ENCODE results near the gene ACSBG1.
A peak's percentile ranks its signal among the peaks of the same experiment; 100 is the strongest.

ACSBG1 gene

DNA sequence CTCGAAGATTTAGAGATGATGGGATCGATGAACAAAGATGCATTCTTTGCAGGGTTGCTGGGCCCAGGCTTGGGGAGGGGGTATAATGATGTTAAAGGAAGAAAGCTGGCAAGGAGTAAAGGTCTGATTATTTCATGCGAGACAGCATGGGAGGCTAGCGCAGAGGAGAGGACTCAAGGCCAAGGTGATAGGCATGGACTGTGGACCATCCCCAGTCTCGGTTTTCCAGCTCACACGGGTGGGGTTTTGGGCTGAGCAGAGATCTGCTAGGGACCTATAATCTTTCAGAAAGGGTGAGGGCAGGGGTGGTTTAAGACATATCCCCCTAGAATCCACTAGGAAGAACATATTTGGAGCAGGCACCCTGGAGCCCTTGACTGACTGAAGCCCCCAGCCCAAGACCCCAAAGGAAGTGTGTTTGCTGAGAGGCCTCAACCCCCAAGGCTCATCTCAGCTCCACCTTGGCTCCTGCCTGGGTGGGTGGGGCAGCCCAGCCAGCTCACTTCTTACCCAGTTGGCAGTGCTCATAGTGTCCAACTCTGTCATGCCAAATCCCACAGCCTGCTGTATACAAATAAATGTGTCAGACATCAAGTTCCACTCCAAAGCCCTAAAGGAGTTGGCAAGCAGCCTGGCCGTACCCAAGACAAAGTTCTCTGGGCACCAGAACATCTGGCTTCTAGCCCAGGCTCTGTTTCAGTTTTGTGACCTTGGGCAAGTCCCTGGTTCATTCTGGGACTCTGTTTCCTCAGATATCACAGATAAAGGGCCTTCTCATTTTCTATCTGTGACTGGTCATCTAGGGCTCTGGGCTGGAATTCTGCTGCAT, 17.9 kb downstream of the ACSBG1 start:
- no peak for DNase-seq

DNA sequence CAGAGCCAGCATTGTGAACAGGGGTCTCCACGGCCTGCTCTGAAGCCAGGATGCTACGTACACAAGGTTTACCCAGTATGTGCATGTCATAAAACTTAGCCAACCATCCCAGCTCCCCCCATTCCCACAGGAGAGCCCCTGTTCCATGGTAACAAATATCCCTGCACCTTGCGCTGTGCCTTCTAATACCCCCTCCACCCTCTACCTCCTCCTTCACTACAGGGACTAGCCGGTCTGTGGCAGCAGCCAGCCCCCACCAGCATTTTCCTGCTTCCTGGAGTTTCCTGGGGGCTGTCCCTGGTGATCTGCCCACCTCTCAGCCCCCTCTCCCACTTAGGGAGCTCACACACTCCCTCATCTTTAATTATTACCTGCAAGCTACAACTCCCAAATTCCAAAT, 20.4 kb downstream of the ACSBG1 start:
- no peak for DNase-seq

DNA sequence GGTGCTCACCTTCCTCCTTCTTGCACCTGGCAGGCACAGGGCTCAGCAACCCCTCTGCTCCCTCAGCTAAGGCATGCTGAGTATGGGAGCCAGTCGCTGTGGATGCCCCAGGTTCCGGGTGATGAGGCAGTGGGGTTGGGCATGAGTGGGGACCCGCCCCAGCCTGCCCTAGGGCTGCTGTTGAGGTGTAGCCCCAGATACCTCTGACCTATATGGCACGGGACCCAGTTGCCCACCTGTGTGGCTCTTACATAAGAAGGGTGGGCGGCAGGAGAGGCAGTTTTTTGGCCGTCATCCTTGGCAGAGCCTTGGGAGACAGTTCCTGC, 21.0 kb downstream of the ACSBG1 start:
- DNase-seq, result no peak

DNA sequence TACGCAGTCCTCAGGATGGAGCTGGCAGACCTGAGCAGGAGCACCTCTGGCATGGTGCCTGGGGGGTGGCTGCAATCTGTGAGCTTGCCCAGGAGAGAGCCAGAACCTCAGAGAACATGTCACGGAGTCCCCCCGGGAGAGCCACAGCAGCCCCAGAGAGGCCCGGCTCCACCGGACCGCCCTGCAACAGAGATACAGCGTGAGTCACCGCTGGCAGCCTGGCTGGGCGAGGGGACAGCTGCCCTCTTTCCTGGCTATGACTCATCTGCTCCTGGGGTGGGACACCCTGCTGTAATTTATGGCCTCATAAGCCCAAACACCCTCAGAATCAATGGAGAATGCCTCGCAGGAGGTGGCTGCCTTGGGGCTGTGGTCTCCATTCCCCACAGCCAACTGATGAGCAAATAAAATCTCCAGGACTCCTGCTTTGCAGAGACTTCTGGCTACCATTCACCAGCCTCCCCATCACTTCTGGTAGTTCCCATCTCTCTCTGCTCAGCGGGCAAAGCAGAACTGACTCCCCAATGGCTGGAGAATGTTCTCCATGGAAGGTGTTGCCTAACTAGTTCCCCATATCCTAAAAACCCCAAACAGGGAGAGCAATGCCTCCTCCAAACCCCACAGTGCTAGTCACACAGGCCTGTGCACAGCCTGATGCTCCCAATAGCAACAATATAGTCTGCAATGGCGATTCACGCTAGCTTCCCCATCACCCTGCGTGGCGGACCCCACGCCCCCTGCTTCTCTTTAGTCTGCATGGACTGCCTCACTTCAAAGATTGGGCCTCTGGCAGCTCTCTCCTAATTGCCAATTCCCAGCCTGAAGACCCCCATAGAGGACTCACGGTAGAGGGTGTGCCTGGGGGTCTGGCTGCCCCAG, 21.6 kb downstream of the ACSBG1 start:
- peak; percentile 86 for DNase-seq

DNA sequence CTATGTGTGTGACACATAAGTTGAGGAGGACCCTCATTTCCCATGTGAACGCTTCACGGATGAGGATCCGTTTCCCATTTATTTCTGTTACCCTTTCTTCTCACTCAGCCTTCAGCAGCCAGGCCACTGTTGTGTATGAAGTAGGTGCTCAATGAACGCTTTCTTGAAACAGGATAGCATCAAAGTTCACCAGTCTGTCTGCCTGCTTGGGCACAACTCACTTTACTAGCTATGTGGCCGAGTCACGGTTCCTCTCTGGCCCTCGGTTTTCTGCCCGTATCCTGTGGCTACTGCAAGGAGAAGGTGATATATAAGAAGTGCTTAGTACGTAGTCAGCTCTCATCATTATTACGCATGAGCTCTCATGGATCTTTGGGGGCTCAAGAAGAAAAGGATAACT, 22.4 kb downstream of the ACSBG1 start:
- DNase-seq, result no peak

DNA sequence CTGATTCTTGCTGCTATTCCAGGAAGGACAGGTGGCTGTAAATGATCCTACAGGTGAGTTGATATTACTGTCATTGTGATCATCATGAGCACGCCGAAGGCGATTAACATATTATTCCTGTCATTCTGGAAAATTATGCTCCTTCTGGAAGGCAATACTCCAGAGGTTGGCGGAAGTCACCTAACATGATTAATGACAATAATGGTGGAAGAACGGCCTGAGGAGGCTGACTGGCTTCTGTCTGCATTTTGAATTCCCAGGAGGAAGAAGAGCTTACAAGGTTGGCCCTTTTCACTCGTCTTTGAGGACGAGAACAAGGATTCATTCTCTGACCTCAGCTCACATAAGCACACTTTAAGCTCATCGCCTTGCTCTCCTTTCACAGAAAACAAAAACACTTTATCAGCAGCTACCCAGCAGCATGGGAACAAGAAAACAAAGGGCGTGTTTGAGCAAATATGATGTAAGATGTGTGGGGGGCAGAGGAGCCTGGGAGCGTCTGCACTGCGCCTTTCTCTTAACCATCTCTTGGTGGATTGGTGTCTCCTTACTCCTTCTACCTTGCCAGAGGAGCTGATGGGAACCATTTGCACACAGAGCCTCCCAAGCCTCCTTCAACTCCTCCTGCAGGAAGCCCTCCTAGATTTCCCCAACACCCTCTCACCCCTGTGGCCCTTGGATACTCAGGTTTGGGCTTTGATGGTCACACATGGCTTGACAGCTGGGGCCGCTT, 23.0 kb downstream of the ACSBG1 start:
- no peak for DNase-seq

DNA sequence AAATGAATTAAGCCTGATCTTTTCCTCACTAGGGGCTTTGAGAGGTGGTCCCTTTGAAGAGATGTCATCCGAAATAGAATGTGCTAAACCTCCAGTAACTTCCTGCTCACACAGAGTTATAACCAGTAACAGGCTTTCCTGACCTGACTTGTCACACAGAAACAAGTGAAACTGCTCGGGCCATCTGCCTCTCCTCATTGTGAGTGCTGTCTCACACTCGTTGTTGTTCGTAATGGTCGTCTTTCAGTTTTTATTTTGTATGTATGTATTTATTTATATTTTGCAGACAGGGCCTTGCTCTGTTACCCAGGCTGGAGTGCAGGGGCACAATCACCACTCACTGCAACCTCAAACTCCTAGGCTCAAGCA, 24.0 kb downstream of the ACSBG1 start:
- DNase-seq, result no peak

DNA sequence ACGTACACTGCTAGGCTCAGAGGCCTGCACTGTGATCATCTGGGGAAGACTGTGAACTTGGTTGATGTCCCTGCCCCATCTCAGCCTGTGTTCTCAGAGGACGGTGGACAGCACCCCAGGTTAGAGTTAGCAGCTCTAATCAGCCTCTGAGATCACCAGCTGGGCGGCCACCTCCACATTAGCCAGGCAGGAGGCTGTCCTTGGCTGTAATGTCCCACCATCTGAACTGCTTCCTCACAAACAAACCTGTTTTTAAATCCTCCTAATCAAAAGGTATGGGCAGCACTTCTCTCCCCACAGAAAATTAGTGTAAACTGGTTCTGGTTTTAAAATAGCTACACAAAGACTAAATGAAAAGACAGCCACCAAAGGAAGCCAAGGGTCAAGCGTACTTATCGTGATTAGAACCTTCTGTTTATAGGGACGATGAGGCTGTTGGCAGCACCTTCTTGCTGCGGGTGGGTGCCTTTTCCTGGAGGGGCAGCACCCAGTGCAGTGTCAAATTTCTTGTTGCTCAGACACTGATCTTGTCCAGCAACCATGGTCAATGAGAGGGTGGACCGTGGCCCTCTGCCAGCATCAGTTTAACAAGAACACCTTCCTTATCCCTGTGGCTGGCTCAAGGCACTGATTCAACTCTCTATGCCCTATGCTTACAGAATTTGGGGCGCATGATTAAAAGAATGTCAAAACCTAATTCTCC, 24.6 kb downstream of the ACSBG1 start:
- DNase-seq, result peak; percentile 79

DNA sequence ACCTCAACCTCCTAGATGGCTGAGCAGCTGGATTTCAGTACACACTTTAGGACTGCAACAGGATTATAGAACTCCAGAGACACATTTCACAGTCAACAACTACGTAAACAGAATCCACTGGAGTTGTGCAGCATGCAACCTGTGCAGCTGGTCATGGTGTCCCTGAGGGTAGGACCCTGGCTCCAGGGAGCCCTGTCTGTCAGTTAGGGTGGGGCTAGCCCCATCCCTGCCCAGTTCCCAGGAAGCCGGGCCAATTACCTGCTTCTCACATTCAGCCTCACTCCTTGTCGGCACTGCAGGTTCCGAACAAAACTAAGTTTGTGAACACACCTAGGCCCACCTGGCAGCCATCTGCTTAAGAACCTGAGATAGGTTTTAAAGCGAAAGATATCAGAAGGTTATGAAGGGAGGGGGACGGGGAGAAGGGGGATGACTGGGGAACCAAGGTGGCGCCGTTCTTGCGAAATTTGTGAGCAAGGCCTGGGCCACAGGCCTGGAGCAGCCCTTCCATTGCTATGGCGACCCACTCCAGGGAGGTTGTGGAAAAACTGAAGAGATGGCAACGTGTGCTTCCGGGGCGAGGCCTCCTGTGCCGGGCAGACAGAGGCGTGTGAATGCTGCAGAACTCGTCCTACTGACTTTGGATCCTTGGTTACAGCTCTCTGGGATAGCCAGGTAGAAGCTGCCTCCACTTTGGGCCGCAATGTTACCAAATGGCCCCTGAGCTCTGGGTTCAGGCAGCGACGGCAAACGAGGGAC, 25.3 kb downstream of the ACSBG1 start:
- DNase-seq, result no peak

DNA sequence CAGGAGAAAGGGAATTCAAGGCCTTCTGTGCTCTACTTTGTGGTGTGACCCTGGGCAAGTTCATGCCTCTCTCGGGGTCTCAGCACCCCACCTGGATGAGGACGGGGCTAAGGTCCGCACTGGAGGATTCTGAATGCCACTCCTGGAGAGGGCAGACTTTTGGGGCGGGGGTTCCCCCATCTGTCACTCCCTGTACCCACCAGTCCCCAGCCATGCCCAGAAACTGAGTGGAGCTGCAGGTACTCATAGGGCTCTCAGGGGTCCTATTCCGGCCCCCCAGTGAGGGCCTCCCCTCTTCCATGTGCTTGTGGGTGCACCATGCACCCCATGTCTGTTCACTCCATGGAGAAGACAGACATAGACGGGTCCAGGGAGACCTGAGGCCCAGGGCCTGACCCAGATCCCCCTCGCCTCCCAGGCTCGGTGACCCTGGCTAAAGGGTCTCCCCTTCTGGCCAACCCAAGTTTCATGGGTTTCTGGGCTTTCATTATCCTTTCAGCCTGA, 26.0 kb downstream of the ACSBG1 start:
- DNase-seq, result no peak

DNA sequence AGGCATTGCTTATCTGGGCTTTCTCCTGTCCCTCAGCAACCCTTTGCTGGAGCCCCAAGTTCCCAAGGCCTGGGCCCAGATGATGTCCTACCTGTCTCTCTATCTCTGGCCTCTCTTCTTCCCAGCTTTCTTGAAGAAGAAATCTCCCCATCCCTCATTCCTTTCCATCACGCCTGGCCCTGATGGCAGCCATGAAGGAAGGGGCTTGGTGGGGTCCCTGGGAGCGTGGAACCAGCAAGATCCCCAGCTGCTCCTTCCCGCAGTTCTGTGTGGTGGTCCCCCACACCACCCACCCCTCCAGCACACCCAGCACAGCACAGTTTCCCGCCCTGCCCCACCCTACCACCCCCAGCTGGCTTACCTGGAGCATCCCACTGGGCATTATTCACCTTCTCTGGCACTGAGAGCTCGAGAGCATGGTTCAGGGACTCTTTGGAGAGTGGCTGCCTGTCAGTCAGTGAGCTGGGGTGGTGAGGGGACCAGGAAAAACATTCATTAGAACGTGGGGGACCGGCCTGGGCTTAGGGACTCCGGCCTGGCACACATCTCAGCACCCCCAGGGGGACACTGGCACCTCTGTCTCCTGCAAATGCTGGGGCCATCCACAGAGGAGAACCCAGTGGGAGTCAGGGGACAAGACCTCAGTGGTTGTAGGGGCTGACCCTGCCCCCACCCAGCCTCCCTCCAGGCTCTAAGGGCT, 26.6 kb downstream of the ACSBG1 start:
- no peak for DNase-seq

DNA sequence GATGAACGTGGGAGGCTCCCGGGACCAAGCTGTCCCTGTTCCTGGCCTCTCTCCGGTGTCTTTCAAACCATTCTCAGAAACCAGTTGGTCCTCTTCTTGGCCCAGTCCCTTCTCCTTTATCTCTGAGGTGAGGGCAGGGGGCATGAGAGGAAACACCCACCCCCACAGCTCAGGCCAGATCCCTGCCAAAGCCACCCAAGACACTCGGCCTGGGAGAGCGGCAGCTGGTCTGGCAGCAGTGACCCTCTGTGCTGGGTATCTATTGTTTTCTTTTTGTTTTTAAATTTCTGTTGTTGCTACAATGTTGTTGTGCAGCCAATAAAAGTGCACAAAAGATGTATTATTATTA, 27.3 kb downstream of the ACSBG1 start:
- no peak for DNase-seq

DNA sequence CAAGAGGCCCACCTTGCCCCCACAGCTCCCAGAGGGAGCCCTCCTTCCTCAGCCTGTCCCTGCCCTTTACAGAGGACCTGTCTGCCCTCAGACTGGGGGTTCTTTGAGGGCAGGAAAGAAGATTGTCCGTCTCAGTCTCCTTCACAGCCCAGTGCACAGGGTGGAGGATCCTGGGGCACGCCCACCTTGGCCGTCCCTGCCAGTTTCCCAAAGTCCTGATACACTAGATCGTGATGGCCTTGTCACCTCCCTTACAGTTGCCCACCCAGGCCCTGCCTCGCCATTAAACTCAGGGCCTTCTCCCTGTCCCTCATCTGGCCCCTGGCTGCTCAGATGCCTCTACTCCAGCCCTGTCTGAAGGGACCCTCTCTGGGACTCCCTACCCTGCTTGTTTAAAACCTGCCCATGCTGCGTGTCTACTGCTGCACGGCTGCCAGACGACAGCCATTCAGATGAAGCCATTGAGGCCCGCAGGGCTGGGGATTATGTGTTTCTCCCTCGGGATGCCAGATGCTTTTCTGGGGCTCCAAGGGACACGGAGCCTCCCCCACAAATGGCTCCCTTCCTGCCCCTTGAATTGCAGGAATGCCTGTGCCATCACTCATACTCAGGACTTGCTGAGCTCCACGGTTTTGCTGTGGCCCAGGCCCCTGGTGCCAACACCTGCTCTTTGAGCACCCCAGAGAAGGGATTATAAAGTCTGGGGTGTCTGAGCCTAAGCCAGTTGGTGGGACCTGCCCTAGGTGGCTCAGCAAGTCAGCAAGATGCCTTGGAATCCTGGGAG, 27.8 kb downstream of the ACSBG1 start:
- DNase-seq, result no peak

DNA sequence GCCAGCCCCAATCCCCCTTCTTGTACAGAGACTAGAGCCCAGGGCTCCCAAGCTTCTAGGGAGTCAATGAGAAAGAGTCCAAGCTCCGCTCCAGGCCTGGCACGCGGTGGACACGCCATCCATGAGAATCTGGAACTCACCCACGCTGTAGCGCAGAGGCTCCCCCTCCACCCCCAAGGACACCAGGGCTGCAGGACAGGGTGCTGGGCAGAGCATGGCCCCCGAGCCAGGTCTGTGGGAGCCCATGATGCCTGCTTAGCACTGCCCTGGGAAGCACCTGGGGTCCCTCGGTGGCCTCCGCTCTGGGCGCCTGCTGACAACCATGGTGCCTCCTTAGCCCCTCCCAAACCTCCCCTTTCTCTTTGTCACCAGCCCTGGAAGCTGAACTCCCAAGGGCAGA, 28.5 kb downstream of the ACSBG1 start:
- no peak for DNase-seq

DNA sequence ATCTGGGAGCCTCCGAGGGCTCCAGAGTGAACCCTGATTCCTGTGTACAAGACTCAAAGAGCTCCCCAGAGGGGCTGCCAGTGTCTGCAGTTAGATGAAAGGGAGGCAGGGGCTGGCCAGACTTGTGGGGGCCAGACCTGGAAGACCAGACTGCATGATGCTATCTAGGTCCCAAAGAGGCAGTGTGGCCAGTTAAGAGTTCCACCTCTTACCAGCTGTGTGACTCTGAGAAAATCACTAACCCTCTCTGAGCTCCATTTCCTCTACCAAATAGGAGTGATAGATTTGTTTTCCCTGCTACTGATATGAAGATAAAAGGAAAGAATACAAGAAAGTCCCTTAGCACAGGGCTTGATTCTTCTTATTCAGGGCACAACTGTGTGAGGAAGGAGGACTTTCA, 29.0 kb downstream of the ACSBG1 start:
- DNase-seq, result no peak

DNA sequence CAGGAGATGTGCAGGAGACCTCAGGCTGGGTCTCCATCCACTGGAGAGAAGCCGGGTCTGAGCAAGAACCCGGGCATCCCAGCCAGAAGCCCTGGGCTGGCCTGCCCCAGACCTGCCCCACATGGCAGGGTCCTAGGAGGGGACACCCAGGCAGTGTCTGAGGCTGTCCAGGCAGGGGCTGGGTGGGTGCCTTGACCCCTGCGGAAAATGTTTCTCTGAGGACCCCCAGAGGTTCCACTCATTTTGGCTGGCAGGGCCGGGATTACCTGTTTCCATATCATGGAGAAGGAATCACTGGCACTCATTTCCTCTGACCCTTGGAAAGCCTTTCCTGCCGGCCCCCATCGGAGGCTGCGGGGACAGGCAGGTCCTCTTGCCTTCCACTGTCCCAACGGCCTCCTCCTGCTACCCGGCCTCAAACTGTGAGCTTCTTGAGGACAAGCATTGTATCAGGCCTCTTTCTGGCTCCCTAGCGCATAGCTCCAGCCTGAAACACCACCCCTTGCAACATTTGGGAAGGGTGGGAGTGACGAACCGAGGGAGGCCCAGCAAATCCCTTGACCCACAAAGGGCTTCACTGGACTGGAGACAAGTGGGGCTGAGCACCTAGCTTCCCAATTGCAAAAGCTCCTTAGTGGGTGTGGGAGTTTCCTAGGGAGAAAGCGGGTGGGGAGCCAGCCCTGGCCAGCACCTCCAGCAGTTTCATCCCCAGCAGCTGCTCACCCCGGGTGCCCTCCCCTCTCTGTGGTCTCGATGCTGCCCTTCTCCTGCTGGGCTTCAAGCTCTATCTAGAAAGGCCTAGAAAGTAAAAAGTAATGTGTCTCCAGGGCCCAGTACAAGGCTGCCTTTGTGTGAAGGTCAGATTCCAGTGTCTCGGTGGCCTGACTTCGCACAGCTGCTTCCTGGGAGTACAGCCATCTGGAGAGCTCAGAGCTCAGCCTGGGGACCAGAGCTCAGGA, 29.7 kb downstream of the ACSBG1 start:
- DNase-seq, result no peak

DNA sequence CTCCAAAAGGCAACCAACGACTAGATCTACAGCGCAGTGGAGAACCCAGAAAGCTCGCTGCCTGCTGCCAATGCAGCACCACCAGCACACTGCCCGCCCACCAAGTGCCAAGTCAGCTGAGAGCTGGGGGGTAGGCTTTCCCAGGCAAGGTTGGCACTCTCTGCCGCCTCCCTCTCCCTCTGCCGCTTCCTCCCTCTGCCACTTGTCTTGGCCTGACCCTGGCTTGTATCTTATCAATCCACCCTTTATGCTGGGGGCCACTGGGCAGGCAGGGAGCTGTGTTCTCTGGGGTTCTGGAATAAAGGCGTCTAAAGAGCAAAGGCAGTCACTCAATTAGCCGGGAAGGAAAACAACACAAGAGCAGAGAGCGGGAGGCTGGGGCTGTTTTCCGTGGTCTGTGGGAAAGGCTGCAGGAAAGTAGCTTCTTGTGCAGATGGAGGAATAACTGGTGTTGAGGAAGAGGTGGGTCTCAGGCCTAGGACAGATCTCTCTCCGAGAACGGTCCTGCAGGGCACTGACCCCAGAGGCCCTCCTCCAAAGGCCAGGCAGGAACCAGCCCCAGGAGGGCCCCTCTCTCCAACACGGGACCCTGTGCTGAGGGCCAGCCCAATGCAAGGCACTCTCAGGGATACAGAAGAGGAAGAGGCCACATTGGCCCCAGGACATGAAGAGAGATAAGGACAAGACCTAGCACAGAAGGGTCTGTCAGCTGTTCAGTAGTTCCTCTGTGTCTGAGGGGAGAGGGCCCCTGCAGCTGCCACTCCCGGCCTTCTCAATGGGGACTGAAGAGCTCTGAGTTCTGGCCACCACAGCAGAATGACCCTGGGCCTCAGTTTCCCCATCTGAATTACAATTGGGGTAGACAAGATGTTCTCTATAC, 30.8 kb downstream of the ACSBG1 start:
- no peak for DNase-seq
